GM12878 (cell line): ENCODE data around the gene PLA2G3. TPM values are rescaled to one million over a fixed set of nuclear protein-coding genes. Genes with fewer than 3 reads are reported as not detected.

Source experiments
- ATAC-seq: fragments of 200-7000 bp; cut with Tn5 transposase; 3 replicates; pipeline ENCODE4 v1.9.1; 2020; ENCODE audit warnings: mild to moderate bottlenecking, moderate library complexity
- BruUV-seq: library from RNA; stranded (reverse); fragments of 400-500 nt; replicated peaks from 2 replicates; lab custom pipeline; 2021; lab: Mats Ljungman, UMichigan
- CTCF ChIA-PET: fragments of 300-600 bp; sonication (Branson Sonifier 250); formaldehyde crosslinking; extraction: SDS; loops from one replicate; lab custom pipeline; 2021; ENCODE audit warnings: inconsistent platforms; lab: Yijun Ruan, JAX
- POLR2A ChIA-PET: fragments of 350-600 bp; formaldehyde crosslinking; extraction: SDS; loops from one replicate; lab custom pipeline; 2021; ENCODE audit warnings: inconsistent platforms; lab: Charles Lee
- RAD21 ChIA-PET: fragments of 300-600 bp; sonication (Branson Sonifier 250); formaldehyde crosslinking; loops from one replicate; lab custom pipeline; 2023; ENCODE audit warnings: antibody characterized with exemption; ENCODE audit not compliant: unreplicated experiment; lab: Charles Lee
- SMC1A ChIA-PET: fragments of 300-600 bp; sonication (Branson Sonifier 250); formaldehyde crosslinking; loops from one replicate; lab custom pipeline; 2023; ENCODE audit not compliant: unreplicated experiment, uncharacterized antibody; lab: Charles Lee
- DNase-seq: peaks from one replicate; pipeline ENCODE4 v3.0.0-alpha.2; 2011; ENCODE audit warnings: low read depth, low spot score
- FAIRE-seq: peaks from 3 replicates; lab custom pipeline; 2011; peaks lifted over from hg19 to GRCh38; lab: Jason Lieb, UNC
- H2AFZ ChIP-seq: 2 replicates; pipeline ENCODE4 v1.6.0; 2011; ENCODE audit warnings: low read depth, low read length, control low read depth; ENCODE audit not compliant: control insufficient read depth
- H3K27ac ChIP-seq: 2 replicates; pipeline ENCODE4 v1.5.1; 2011; ENCODE audit warnings: control low read depth; ENCODE audit not compliant: control insufficient read depth, insufficient read depth
- H3K27me3 ChIP-seq, 2 experiments: replicated peaks in 1 of 2; 2 replicates each; pipeline versions ENCODE4 v1.6.0 to v1.6.1; 2011; ENCODE audit warnings: low read length in 1 of 2; ENCODE audit not compliant: control insufficient read depth in 2 of 2, insufficient read depth in 2 of 2
- H3K36me3 ChIP-seq, 2 experiments: 2 replicates each; pipeline ENCODE4 v1.5.1; 2011; ENCODE audit warnings: low read length in 1 of 2; ENCODE audit not compliant: control insufficient read depth in 2 of 2, insufficient read depth in 2 of 2
- H3K4me1 ChIP-seq: 2 replicates; pipeline ENCODE4 v1.6.1; 2011; ENCODE audit warnings: mild to moderate bottlenecking, low read length, moderate library complexity, mixed read lengths; ENCODE audit not compliant: control insufficient read depth, insufficient read depth
- H3K4me2 ChIP-seq: 2 replicates; pipeline ENCODE4 v1.6.0; 2011; ENCODE audit warnings: control low read depth; ENCODE audit not compliant: control insufficient read depth, insufficient read depth
- H3K4me3 ChIP-seq: fragments of 200-600 bp; sonication (generic); 2 replicates; pipeline ENCODE4 v1.5.1; 2016
- H3K79me2 ChIP-seq: 2 replicates; pipeline ENCODE4 v1.6.0; 2011; ENCODE audit warnings: low read length; ENCODE audit not compliant: control insufficient read depth, insufficient read depth
- H3K9ac ChIP-seq: 2 replicates; pipeline ENCODE4 v1.8.0; 2011; ENCODE audit warnings: low read length, control low read depth, mixed read lengths; ENCODE audit not compliant: control insufficient read depth, insufficient read depth
- H3K9me3 ChIP-seq: replicated peaks from 3 replicates; pipeline ENCODE4 v1.5.1; 2011; ENCODE audit warnings: mild to moderate bottlenecking, low read length; ENCODE audit not compliant: control insufficient read depth, insufficient read depth
- H4K20me1 ChIP-seq: 2 replicates; pipeline ENCODE4 v1.6.0; 2011; ENCODE audit not compliant: control insufficient read depth, insufficient read depth
- CBFB ChIP-seq: IDR thresholded peaks from 2 replicates; pipeline ENCODE4 v1.6.1; 2016; ENCODE audit warnings: antibody characterized with exemption, low read depth
- CBX3 ChIP-seq: fragments of 200-600 bp; sonication (generic); IDR thresholded peaks from 2 replicates; pipeline ENCODE4 v1.6.1; 2016; ENCODE audit warnings: low read depth, borderline replicate concordance
- KAT2A ChIP-seq: conservative IDR thresholded peaks from 2 replicates; pipeline ENCODE4 v1.6.1; 2011; ENCODE audit warnings: low read depth, low read length; ENCODE audit not compliant: control insufficient read depth
- KDM1A ChIP-seq: fragments of 200-600 bp; sonication (generic); IDR thresholded peaks from 2 replicates; pipeline ENCODE4 v1.6.1; 2016; ENCODE audit warnings: borderline replicate concordance
- PAX5 ChIP-seq: IDR thresholded peaks from 2 replicates; pipeline ENCODE4 v1.6.1; 2011; ENCODE audit warnings: low read depth, low read length, borderline replicate concordance
- RAD21 ChIP-seq: IDR thresholded peaks from 2 replicates; pipeline ENCODE4 v1.6.1; 2011; ENCODE audit warnings: mild to moderate bottlenecking, low read depth, low read length, moderate library complexity; ENCODE audit not compliant: insufficient read depth
- RB1 ChIP-seq: fragments of 450-650 bp; formaldehyde crosslinking; IDR thresholded peaks from 2 replicates; pipeline ENCODE4 v1.6.1; 2017; ENCODE audit warnings: mild to moderate bottlenecking, borderline replicate concordance
- RBBP5 ChIP-seq: fragments of 200-600 bp; sonication (generic); conservative IDR thresholded peaks from 2 replicates; pipeline ENCODE4 v1.6.1; 2016
- RFX5 ChIP-seq: IDR thresholded peaks from 2 replicates; pipeline ENCODE4 v1.6.1; 2011; ENCODE audit warnings: low read depth, low read length, improper control_type of control experiment
- SIX5 ChIP-seq: IDR thresholded peaks from 2 replicates; pipeline ENCODE4 v1.6.1; 2011; ENCODE audit warnings: mild to moderate bottlenecking, low read depth, low read length, moderate library complexity; ENCODE audit not compliant: severe bottlenecking
- TARDBP ChIP-seq: IDR thresholded peaks from 2 replicates; pipeline ENCODE4 v1.6.1; 2016; ENCODE audit warnings: borderline replicate concordance
- ZNF622 ChIP-seq: fragments of 450-650 bp; IDR thresholded peaks from 2 replicates; pipeline ENCODE4 v1.6.1; 2017; ENCODE audit warnings: mild to moderate bottlenecking, inconsistent platforms
- WGBS: methylation state at CpG from one replicate; pipeline ENCODE4 v1.1.6; 2016; ENCODE audit warnings: low lambda C conversion rate; ENCODE audit not compliant: insufficient replicate concordance, insufficient coverage; ENCODE audit errors: missing lambda C conversion rate; 5-methylcytosine and 5-hydroxymethylcytosine counted together
- in situ Hi-C: fragments of 300-500 bp; cut with MboI; formaldehyde crosslinking; loops from 9 replicates; pipeline ENCODE4 v1.14.3; 2018; ENCODE audit warnings: mixed read lengths
- intact Hi-C: fragments of 100-400 bp; cut with micrococcal nuclease; formaldehyde crosslinking; loops from one replicate; pipeline ENCODE4 v1.14.2; 2022; ENCODE audit not compliant: unreplicated experiment
- polyA plus RNA-seq, 11 experiments: library from polyadenylated mRNA; depleted of rRNA in 4 of 11; unstranded in 6 of 11; stranded (reverse) in 5 of 11; fragments of >200 nt; fragmentation: Nextera tagmentation in 4 of 11; fragmentation: Illumina TruSeq in 1 of 11; extraction: Ambion mirVana in 4 of 11; extraction: Trizol in 1 of 11; gene quantifications; 1 replicate in 1 of 11; 2 replicates in 10 of 11; pipeline versions ENCODE4 v1.2.1 to v1.2.3, GENCODE V29; 2011 to 2016; ENCODE audit warnings: inconsistent platforms in 2 of 11, missing spikeins in 2 of 11, low read depth in 1 of 11
- total RNA-seq, 4 experiments: library from RNA; depleted of rRNA in 3 of 4; stranded (reverse); fragments of >200 nt in 3 of 4; fragmentation: Illumina TruSeq in 1 of 4; extraction: Trizol in 1 of 4; gene quantifications; 2 replicates each; pipeline versions ENCODE4 v1.2.1 to v1.2.3, GENCODE V29; 2013 to 2021
- TF ChIP-seq, protein P1 (sequence below): fragments of 450-650 bp; IDR thresholded peaks from 2 replicates; pipeline ENCODE4 v1.6.1; 2014; ENCODE audit warnings: mild to moderate bottlenecking
- TF ChIP-seq, protein P2 (sequence below): fragments of 450-650 bp; IDR thresholded peaks from 2 replicates; pipeline ENCODE4 v1.6.1; 2017; ENCODE audit warnings: mild to moderate bottlenecking, moderate library complexity
- TF ChIP-seq, protein P3 (sequence below): fragments of 450-650 bp; formaldehyde crosslinking; IDR thresholded peaks from 2 replicates; pipeline ENCODE4 v1.4.0; 2022; ENCODE audit warnings: mild to moderate bottlenecking, moderate library complexity

Gene PLA2G3
- total and polyA plus RNA-seq, 10 of the 15 experiments (the other 5 are each of a cell fraction or from before 2014, with no cell fraction given) = 0.04 TPM; not detected in 9

DNA sequence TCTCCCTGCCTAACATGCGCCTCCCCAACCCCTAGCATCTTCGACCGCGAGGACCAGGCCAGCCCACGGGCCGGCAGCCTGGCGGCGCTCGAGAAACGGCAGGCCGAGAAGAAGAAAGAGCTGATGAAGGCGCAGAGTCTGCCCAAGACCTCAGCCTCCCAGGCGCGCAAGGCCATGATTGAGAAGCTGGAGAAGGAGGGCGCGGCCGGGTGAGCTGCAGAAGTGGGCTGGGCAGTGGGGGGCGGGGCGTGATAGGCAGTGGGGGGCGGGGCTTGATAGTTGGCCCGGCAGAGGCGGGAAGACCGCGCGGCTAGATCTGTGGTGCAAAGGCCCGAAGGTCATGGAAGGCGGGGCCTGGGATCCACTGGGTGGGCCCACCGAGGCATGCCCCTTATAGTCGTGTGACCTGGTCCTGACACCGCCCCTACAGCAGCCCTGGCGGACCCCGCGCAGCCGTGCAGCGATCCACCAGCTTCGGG is 41.6 kb downstream of the PLA2G3 start:
- DNase-seq (no peak), FAIRE-seq (no peak), ATAC-seq (no peak)
- Histone ChIP-seq H3K9ac (no peak overlapping the region), H4K20me1 (no peaks in the 10 kb centered on the region), H2AFZ (no peak overlapping the region), H3K36me3 (no peaks in the 10 kb centered on the region; a peak in 1 of 4 replicates), H3K4me2 (no peak overlapping the region), H3K9me3 (no peaks in the 10 kb centered on the region), H3K27me3 (no peaks in the 10 kb centered on the region), H3K4me1 (no peaks in the 10 kb centered on the region), H3K4me3 (no peak overlapping the region), H3K79me2 (no peaks in the 10 kb centered on the region), H3K27ac (no peak overlapping the region)
- in situ Hi-C loops = no loop called here
- 97% methylated on average over 22 of the region's 36 CpGs for whole genome bisulfite sequencing
- BruUV-seq = no TSS peak
- ChIA-PET POLR2A (no interaction called here), CTCF (no interaction called here), SMC1A (no interaction called here), RAD21 (no interaction called here)
- intact Hi-C loops = no loop called here
- TF ChIP-seq CBFB (no peak), KDM1A (no peak), TARDBP (no peak), RBBP5 (no peak), RB1 (no peak), PAX5 (no peak), RAD21 (no peak), ZNF622 (no peak), RFX5 (no peak), CBX3 (no peak), KAT2A (no peak), SIX5 (no peak)
- TF ChIP-seq, protein P1, sequence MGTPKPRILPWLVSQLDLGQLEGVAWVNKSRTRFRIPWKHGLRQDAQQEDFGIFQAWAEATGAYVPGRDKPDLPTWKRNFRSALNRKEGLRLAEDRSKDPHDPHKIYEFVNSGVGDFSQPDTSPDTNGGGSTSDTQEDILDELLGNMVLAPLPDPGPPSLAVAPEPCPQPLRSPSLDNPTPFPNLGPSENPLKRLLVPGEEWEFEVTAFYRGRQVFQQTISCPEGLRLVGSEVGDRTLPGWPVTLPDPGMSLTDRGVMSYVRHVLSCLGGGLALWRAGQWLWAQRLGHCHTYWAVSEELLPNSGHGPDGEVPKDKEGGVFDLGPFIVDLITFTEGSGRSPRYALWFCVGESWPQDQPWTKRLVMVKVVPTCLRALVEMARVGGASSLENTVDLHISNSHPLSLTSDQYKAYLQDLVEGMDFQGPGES = no peak
- TF ChIP-seq, protein P2, sequence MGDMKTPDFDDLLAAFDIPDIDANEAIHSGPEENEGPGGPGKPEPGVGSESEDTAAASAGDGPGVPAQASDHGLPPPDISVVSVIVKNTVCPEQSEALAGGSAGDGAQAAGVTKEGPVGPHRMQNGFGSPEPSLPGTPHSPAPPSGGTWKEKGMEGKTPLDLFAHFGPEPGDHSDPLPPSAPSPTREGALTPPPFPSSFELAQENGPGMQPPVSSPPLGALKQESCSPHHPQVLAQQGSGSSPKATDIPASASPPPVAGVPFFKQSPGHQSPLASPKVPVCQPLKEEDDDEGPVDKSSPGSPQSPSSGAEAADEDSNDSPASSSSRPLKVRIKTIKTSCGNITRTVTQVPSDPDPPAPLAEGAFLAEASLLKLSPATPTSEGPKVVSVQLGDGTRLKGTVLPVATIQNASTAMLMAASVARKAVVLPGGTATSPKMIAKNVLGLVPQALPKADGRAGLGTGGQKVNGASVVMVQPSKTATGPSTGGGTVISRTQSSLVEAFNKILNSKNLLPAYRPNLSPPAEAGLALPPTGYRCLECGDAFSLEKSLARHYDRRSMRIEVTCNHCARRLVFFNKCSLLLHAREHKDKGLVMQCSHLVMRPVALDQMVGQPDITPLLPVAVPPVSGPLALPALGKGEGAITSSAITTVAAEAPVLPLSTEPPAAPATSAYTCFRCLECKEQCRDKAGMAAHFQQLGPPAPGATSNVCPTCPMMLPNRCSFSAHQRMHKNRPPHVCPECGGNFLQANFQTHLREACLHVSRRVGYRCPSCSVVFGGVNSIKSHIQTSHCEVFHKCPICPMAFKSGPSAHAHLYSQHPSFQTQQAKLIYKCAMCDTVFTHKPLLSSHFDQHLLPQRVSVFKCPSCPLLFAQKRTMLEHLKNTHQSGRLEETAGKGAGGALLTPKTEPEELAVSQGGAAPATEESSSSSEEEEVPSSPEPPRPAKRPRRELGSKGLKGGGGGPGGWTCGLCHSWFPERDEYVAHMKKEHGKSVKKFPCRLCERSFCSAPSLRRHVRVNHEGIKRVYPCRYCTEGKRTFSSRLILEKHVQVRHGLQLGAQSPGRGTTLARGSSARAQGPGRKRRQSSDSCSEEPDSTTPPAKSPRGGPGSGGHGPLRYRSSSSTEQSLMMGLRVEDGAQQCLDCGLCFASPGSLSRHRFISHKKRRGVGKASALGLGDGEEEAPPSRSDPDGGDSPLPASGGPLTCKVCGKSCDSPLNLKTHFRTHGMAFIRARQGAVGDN = no peak
- TF ChIP-seq, protein P3, sequence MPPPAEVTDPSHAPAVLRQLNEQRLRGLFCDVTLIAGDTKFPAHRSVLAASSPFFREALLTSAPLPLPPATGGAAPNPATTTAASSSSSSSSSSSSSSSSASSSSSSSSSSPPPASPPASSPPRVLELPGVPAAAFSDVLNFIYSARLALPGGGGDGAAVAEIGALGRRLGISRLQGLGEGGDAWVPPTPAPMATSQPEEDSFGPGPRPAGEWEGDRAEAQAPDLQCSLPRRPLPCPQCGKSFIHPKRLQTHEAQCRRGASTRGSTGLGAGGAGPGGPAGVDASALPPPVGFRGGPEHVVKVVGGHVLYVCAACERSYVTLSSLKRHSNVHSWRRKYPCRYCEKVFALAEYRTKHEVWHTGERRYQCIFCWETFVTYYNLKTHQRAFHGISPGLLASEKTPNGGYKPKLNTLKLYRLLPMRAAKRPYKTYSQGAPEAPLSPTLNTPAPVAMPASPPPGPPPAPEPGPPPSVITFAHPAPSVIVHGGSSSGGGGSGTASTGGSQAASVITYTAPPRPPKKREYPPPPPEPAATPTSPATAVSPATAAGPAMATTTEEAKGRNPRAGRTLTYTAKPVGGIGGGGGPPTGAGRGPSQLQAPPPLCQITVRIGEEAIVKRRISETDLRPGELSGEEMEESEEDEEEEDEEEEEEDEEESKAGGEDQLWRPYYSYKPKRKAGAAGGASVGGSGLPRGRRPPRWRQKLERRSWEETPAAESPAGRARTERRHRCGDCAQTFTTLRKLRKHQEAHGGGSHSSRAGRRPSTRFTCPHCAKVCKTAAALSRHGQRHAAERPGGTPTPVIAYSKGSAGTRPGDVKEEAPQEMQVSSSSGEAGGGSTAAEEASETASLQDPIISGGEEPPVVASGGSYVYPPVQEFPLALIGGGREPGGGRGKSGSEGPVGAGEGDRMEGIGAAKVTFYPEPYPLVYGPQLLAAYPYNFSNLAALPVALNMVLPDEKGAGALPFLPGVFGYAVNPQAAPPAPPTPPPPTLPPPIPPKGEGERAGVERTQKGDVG (CRISPR knock-in tag) = no peak
